VCaP (cell line): Measurements from ENCODE around the gene PRKCA.
A peak's percentile ranks its signal among the peaks of the same experiment; 100 is the strongest.

Experiments used
- H3K27ac ChIP-seq: fragments of 450-650 bp; 2 replicates; pipeline ENCODE4 v1.5.1; 2017
- TF ChIP-seq, protein P1 (sequence below): fragments of 450-650 bp; conservative IDR thresholded peaks from 2 replicates; pipeline ENCODE4 v1.5.1; 2017; ENCODE audit warnings: mild to moderate bottlenecking, moderate library complexity

Gene PRKCA

DNA sequence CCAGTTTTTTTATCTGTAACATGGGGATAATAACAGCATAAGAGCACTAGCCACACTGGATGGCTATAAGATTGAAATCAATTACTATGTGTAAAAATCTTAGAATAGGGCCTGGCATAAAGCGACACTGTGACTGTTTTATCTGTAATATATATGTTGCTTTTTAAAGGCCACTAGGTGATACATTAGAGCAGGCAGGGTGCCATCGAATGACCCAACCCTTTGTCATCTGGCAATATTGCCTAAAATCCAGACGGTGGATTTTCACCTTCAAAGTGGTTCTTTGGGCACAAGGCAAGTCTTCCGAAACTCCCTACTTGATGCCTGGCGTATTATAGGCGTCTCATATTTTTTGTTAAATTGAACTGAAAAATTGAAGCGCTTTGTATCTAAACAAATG, 69.1 kb downstream of the PRKCA start:
- TF ChIP-seq, protein P1, sequence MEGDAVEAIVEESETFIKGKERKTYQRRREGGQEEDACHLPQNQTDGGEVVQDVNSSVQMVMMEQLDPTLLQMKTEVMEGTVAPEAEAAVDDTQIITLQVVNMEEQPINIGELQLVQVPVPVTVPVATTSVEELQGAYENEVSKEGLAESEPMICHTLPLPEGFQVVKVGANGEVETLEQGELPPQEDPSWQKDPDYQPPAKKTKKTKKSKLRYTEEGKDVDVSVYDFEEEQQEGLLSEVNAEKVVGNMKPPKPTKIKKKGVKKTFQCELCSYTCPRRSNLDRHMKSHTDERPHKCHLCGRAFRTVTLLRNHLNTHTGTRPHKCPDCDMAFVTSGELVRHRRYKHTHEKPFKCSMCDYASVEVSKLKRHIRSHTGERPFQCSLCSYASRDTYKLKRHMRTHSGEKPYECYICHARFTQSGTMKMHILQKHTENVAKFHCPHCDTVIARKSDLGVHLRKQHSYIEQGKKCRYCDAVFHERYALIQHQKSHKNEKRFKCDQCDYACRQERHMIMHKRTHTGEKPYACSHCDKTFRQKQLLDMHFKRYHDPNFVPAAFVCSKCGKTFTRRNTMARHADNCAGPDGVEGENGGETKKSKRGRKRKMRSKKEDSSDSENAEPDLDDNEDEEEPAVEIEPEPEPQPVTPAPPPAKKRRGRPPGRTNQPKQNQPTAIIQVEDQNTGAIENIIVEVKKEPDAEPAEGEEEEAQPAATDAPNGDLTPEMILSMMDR = no peak
- H3K27ac ChIP-seq = no peak overlapping the region

DNA sequence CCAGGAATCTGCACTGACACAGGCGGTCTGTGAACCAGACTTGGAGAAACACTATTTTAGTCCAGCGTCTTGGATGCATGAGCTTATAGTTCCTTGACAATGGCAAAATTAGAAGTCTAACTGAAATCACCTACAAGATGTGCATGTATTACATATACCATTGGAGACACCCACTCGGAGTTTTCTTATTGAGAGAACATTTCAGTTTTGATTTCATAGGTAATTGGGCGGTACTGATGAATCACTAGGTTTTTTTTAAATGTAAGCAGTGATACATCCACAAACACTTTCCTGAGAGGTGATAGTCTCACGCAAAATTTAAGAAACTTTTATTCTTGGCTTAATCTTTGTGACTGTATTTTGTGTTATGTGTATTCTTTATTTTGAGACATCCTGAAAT, 69.8 kb downstream of the PRKCA start:
- TF ChIP-seq, protein P1 = no peak
- H3K27ac ChIP-seq = no peak overlapping the region

DNA sequence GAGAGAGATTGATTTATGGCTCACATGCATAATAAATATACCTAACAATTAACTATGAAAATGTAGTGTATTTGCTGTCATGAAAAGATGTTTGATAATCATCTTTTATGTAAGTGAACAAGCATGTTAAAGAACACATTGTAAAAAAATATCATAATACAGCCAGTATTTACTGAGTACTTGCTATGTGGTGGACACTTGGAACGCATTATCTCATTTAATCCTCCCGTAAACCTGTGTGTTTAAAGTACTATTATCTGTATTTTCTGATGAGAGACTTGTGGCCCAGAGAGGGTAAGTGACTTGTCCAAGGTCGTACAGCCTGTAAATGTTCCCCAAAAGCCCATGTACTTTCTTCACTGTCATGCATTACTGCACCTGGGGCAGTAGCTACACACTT, 70.7 kb downstream of the PRKCA start:
- no peak overlapping the region for H3K27ac ChIP-seq
- TF ChIP-seq, protein P1 = no peak

DNA sequence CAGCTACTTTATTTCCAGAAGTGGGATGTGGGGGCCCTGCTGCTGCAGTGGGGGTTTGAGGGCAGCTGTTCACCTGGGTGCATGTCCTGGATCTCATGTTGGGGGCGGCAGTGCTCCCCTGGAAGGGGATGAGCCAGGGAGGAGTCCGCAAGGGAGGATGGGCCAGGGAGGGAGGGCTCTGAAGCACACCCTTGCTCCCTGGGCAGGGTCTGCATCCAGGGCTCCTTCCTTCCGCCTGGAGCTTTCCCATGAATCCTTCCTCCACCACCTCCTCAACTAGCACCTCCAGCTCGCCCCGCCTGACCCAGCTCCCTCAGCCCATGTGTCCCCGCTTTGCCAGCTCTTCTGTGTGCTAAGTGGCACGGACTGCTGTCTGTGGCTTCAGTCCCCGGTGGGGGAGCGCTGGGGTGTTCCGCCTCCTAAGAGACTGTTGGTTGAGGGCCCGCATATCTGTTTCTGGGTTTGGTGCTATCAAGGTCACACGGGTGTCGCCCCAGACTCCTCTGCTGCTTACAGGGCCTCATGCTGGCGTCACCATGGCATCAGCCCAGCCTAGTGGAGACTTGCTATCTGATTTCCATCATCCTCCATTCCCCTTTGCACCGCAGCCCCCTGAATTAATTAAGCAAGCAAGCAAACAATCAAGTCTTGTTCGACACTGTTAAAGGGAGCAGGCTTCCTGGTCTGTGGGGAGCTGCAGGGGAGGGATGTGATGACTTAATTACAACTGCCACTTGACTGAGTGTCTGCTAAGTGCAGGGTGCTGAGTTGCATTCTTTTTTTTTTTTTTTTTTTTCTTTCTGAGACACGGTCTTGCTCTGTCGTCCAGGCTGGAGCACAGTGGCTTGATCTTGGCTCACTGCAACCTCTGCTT, 71.8 kb downstream of the PRKCA start:
- TF ChIP-seq, protein P1 = no peak
- H3K27ac ChIP-seq = peak overlapping the region; percentile 84

DNA sequence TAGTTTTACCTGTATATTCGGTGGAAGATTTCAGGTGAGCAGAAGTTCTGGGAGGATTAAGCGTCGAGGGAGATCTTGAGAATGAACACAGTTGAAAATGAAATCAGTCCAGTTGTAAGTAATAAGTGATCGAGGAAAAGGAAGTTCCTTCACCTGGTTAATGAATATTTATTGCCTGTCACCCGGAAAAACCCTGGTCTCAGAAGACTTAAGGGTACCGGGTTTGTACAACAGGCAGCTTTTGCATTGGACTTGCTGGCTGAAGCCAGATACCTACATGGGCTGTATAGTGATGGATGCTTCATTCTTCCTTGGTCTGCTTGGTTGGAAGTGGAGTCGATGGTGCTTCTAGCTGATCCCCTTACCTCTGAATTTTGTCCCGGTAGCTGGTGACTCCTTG, 72.7 kb downstream of the PRKCA start:
- TF ChIP-seq, protein P1 = no peak
- peak overlapping the region; percentile 84 for H3K27ac ChIP-seq

DNA sequence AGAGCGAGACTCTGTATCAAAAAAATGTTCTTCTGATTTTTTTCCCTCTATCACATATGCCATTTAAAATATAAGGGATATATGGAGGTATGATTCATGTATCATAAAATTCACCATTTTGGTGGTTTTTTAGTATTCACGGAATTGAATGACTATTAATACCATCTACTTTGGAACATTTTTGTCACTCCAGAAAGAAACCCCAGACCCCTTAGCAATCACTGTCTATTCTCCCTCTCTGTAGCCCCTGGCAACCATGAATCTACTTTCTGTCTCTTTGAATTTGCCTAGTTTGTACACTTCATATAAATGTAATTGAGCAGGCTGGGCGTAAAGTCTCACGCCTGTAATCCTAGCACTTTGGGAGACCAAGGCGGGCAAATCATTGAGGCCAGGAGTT, 75.9 kb downstream of the PRKCA start:
- H3K27ac ChIP-seq = no peak overlapping the region
- TF ChIP-seq, protein P1 = no peak

DNA sequence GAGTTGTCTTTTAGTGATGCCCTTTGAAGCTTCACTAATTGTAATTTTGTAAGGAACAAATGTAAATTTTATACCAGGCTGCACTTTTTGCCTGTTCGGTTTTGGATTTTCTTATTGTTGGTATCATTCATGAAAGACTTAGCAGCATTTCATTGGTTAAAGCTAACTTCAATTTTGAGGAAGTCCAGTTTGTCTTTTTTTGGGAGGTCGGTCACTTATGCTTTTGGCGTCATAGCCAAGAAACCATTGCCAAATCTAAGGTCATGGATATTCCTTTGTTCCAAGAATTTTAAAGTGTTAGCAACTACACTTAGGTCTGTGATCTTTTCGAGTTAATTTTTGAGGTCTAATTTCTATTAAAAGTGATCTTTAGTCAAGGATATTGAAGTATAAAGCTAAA, 77.1 kb downstream of the PRKCA start:
- TF ChIP-seq, protein P1 = no peak
- H3K27ac ChIP-seq = no peak overlapping the region
